A673 (cell line): Measurements from ENCODE around the gene LRRC57. TPM values are rescaled to one million over a fixed set of nuclear protein-coding genes. Genes with fewer than 3 reads are reported as not detected.

Experiments used
- BruUV-seq: library from RNA; stranded (reverse); fragments of 400-500 nt; replicated peaks from 2 replicates; lab custom pipeline; 2021; lab: Mats Ljungman, UMichigan
- CTCF ChIA-PET: fragments of 300-600 bp; sonication (Branson Sonifier 250); formaldehyde crosslinking; loops from one replicate; lab custom pipeline; 2022; ENCODE audit warnings: antibody characterized with exemption; lab: Charles Lee
- POLR2A ChIA-PET: fragments of 300-600 bp; sonication (Branson Sonifier 250); formaldehyde crosslinking; loops from one replicate; lab custom pipeline; 2022; ENCODE audit warnings: antibody characterized with exemption; ENCODE audit not compliant: low non-redundant PET; lab: Charles Lee
- DNase-seq: peaks from one replicate; pipeline ENCODE4 v3.0.0-alpha.2; 2015; ENCODE audit warnings: low spot score
- H3K27ac ChIP-seq: fragments of 200-600 bp; sonication (generic); 2 replicates; pipeline ENCODE4 v1.5.1; 2016; ENCODE audit warnings: mixed run types, low read depth, mild to moderate bottlenecking, mixed read lengths, antibody characterized with exemption, low read length; ENCODE audit not compliant: poor library complexity, severe bottlenecking
- H3K27me3 ChIP-seq: fragments of 200-600 bp; sonication (generic); replicated peaks from 2 replicates; pipeline ENCODE4 v1.6.1; 2017; ENCODE audit warnings: mixed run types, low read depth, mild to moderate bottlenecking, mixed read lengths, antibody characterized with exemption, low read length; ENCODE audit not compliant: insufficient read depth, poor library complexity
- H3K36me3 ChIP-seq: fragments of 200-600 bp; sonication (generic); 2 replicates; pipeline ENCODE4 v1.6.1; 2016; ENCODE audit warnings: mixed run types, mild to moderate bottlenecking, mixed read lengths, antibody characterized with exemption, low read length; ENCODE audit not compliant: insufficient read depth, poor library complexity, severe bottlenecking
- H3K4me1 ChIP-seq: fragments of 200-600 bp; sonication (generic); 2 replicates; pipeline ENCODE4 v1.6.1; 2017; ENCODE audit warnings: mixed run types, mild to moderate bottlenecking, mixed read lengths, antibody characterized with exemption, low read length; ENCODE audit not compliant: insufficient read depth, poor library complexity, severe bottlenecking
- H3K4me3 ChIP-seq: fragments of 200-600 bp; sonication (generic); 2 replicates; pipeline ENCODE4 v1.5.1; 2016; ENCODE audit warnings: low read depth, mixed run types, mild to moderate bottlenecking, mixed read lengths, low read length; ENCODE audit not compliant: poor library complexity, severe bottlenecking
- H3K9me3 ChIP-seq: fragments of 200-600 bp; sonication (generic); 2 replicates; pipeline ENCODE4 v1.6.1; 2016; ENCODE audit warnings: mixed run types, low read depth, mild to moderate bottlenecking, mixed read lengths, antibody characterized with exemption, low read length; ENCODE audit not compliant: poor library complexity, severe bottlenecking
- CTCF ChIP-seq: fragments of 300-800, 200-600 bp; sonication (generic); conservative IDR thresholded peaks from 2 replicates; pipeline ENCODE4 v1.5.1; 2017; ENCODE audit warnings: low read depth, mild to moderate bottlenecking, antibody characterized with exemption, low read length, moderate library complexity, mixed read lengths
- EZH2 ChIP-seq: fragments of 200-600 bp; sonication (generic); IDR thresholded peaks from 2 replicates; pipeline ENCODE4 v1.6.1; 2017; ENCODE audit warnings: borderline replicate concordance, low read depth, mild to moderate bottlenecking, mixed read lengths, antibody characterized with exemption, low read length; ENCODE audit not compliant: poor library complexity, severe bottlenecking
- intact Hi-C: fragments of 100-400 bp; cut with micrococcal nuclease; formaldehyde crosslinking; loops from one replicate; pipeline ENCODE4 v1.10.0; 2022; ENCODE audit not compliant: unreplicated experiment
- total RNA-seq: library from RNA; stranded (reverse); gene quantifications from 2 replicates; pipeline ENCODE4 v1.2.3, GENCODE V29; 2021

The LRRC57 gene
- total RNA-seq, 1 experiment from 2014 or later = 32.7 TPM

- Histone ChIP-seq H3K27ac (no peak overlapping the region), H3K36me3 (peaks cover 22% of the 10 kb centered on the region), H3K9me3 (no peaks in the 10 kb centered on the region), H3K4me1 (peaks cover 4% of the 10 kb centered on the region), H3K27me3 (no peaks in the 10 kb centered on the region), H3K4me3 (no peak overlapping the region)
- TF ChIP-seq CTCF = no peak
- POLR2A ChIA-PET = no interaction called here
- no peak for DNase-seq
- intact Hi-C loops = loop anchor here (5.0 kb wide), 1 partner anchor 107 kb away; no protein-coding TSS in a partner anchor
- no TSS peak for BruUV-seq
- CTCF ChIA-PET = no interaction called here
These were observed 3.6 kb downstream of the LRRC57 start for GRCh38 chr15:42544853-42545629.

- TF ChIP-seq EZH2 (no peak), CTCF (no peak)
- H3K27me3 ChIP-seq = no peaks in the 10 kb centered on the region
- CTCF ChIA-PET = no interaction called here
- POLR2A ChIA-PET = no interaction called here
- no peak overlapping the region for H3K4me3 ChIP-seq
- intact Hi-C loops = no loop called here
- no peaks in the 10 kb centered on the region for H3K4me1 ChIP-seq
- peaks cover 45% of the 10 kb centered on the region for H3K36me3 ChIP-seq
- H3K9me3 ChIP-seq = no peaks in the 10 kb centered on the region
- H3K27ac ChIP-seq = no peak overlapping the region
- DNase-seq = no peak
- no TSS peak for BruUV-seq
These were observed 15.3 kb downstream of the LRRC57 start for GRCh38 chr15:42533246-42533645.

- Histone ChIP-seq H3K9me3 (no peaks in the 10 kb centered on the region), H3K4me3 (no peak overlapping the region), H3K27ac (no peak overlapping the region), H3K36me3 (peaks cover 47% of the 10 kb centered on the region), H3K27me3 (no peaks in the 10 kb centered on the region), H3K4me1 (no peaks in the 10 kb centered on the region)
- no peak for DNase-seq
- CTCF ChIA-PET = no interaction called here
- intact Hi-C loops = no loop called here
- BruUV-seq = no TSS peak
- POLR2A ChIA-PET = no interaction called here
- TF ChIP-seq CTCF (no peak), EZH2 (no peak)
These were observed 19.6 kb downstream of the LRRC57 start for GRCh38 chr15:42528970-42529369.
